K562 (cell line): ENCODE data around the gene CFAP97D1. TPM values are rescaled to one million over a fixed set of nuclear protein-coding genes. Genes with fewer than 3 reads are reported as not detected.

ENCODE experiments used
- ATAC-seq: fragments of 200-7000 bp; cut with Tn5 transposase; 3 replicates; pipeline ENCODE4 v1.9.1; 2020; ENCODE audit warnings: moderate library complexity
- BruUV-seq: library from RNA; stranded (reverse); fragments of 400-500 nt; replicated peaks from 2 replicates; lab custom pipeline; 2021; lab: Mats Ljungman, UMichigan
- CTCF ChIA-PET: fragments of 300-600 bp; formaldehyde crosslinking; extraction: SDS; loops from one replicate; lab custom pipeline; 2021; ENCODE audit warnings: low intra/inter-chr PET ratio; lab: Yijun Ruan, JAX
- POLR2A ChIA-PET: fragments of 300-600, 350-650 bp; sonication (Branson Sonifier 250); formaldehyde crosslinking; extraction: SDS; loops from one replicate; lab custom pipeline; 2021; ENCODE audit warnings: antibody characterized with exemption, inconsistent platforms; lab: Yijun Ruan, JAX
- DNase-seq, 4 experiments: peaks; one replicate each; pipeline versions ENCODE4 v3.0.0 to v3.0.0-alpha.2; 2011 to 2018; ENCODE audit warnings: low spot score in 3 of 4, mixed read lengths in 3 of 4; ENCODE audit errors: extremely low read depth in 1 of 4
- FAIRE-seq: peaks from 2 replicates; lab custom pipeline; 2011; peaks lifted over from hg19 to GRCh38; lab: Jason Lieb, UNC
- H2AFZ ChIP-seq: 2 replicates; pipeline ENCODE4 v1.6.0; 2011; ENCODE audit warnings: low read depth, low read length, control low read depth, inconsistent platforms
- H3K27ac ChIP-seq: fragments of 200-600 bp; 3 replicates; pipeline ENCODE4 v1.8.0; 2011; ENCODE audit warnings: low read depth, mild to moderate bottlenecking, control low read depth, inconsistent platforms, low read length, moderate library complexity, mixed read lengths; ENCODE audit errors: extremely low read depth
- H3K27me3 ChIP-seq, 2 experiments: fragments of 300-600 bp in 1 of 2; 2 replicates in 1 of 2; 3 replicates in 1 of 2; pipeline versions ENCODE4 v1.6.0 to v1.8.0; 2011; ENCODE audit warnings: inconsistent platforms in 2 of 2, low read length in 2 of 2, mild to moderate bottlenecking in 1 of 2, mixed read lengths in 1 of 2, moderate library complexity in 1 of 2; ENCODE audit not compliant: control insufficient read depth in 2 of 2, insufficient read depth in 2 of 2
- H3K36me3 ChIP-seq: fragments of 300-600 bp; 3 replicates; pipeline ENCODE4 v1.8.0; 2011; ENCODE audit warnings: mild to moderate bottlenecking, low read length, inconsistent platforms; ENCODE audit not compliant: control insufficient read depth, insufficient read depth
- H3K4me1 ChIP-seq, 2 experiments: fragments of 200-600 bp in 1 of 2; replicated peaks in 1 of 2; 2 replicates in 1 of 2; 3 replicates in 1 of 2; pipeline versions ENCODE4 v1.5.1 to v1.8.0; 2011; ENCODE audit warnings: inconsistent platforms in 2 of 2, low read length in 2 of 2, mild to moderate bottlenecking in 1 of 2, mixed read lengths in 1 of 2, moderate library complexity in 1 of 2; ENCODE audit not compliant: control insufficient read depth in 2 of 2, insufficient read depth in 2 of 2
- H3K4me2 ChIP-seq: 2 replicates; pipeline ENCODE4 v1.6.1; 2011; ENCODE audit warnings: low read length, control low read depth, inconsistent platforms, mixed read lengths; ENCODE audit not compliant: insufficient read depth
- H3K4me3 ChIP-seq: fragments of 200-600 bp; sonication (generic), shearing (Covaris generic); 2 replicates; pipeline ENCODE4 v1.5.1; 2016; ENCODE audit warnings: control low read depth, inconsistent platforms
- H3K79me2 ChIP-seq: fragments of 200-600 bp; 3 replicates; pipeline ENCODE4 v1.8.0; 2011; ENCODE audit warnings: low read length, inconsistent platforms; ENCODE audit not compliant: control insufficient read depth, insufficient read depth
- H3K9ac ChIP-seq, 2 experiments: 2 replicates each; pipeline versions ENCODE4 v1.6.0 to v1.6.1; 2011; ENCODE audit warnings: low read depth in 2 of 2, low read length in 2 of 2, control low read depth in 1 of 2, inconsistent platforms in 1 of 2, mild to moderate bottlenecking in 1 of 2, mixed read lengths in 1 of 2; ENCODE audit not compliant: insufficient read depth in 1 of 2
- H3K9me1 ChIP-seq: one replicate; pipeline ENCODE4 v1.6.0; 2011; ENCODE audit warnings: inconsistent platforms, mild to moderate bottlenecking, low read length, moderate library complexity; ENCODE audit not compliant: control insufficient read depth, insufficient read depth
- H3K9me3 ChIP-seq: replicated peaks from 2 replicates; pipeline ENCODE4 v1.5.1; 2011; ENCODE audit warnings: low read depth, low read length, inconsistent platforms; ENCODE audit not compliant: control insufficient read depth, insufficient read depth
- H4K20me1 ChIP-seq: replicated peaks from 2 replicates; pipeline ENCODE4 v1.6.1; 2011; ENCODE audit warnings: low read length, inconsistent platforms, mixed read lengths; ENCODE audit not compliant: control insufficient read depth, insufficient read depth
- ATF6 ChIP-seq: sonication (generic); formaldehyde crosslinking; IDR thresholded peaks from 2 replicates; pipeline ENCODE4 v1.4.0; 2020; ENCODE audit warnings: mild to moderate bottlenecking, missing genetic modification reagents
- ETS1 ChIP-seq: conservative IDR thresholded peaks from 2 replicates; pipeline ENCODE4 v1.6.1; 2011; ENCODE audit warnings: low read depth, mild to moderate bottlenecking, low read length; ENCODE audit not compliant: control insufficient read depth
- FOSL1 ChIP-seq: fragments of 200-800 bp; sonication (Bioruptor generic); conservative IDR thresholded peaks from 2 replicates; pipeline ENCODE4 v1.6.1; 2016; ENCODE audit warnings: missing genetic modification characterization, missing compliant biosample characterization
- XRCC5 ChIP-seq: fragments of 200-400 bp; formaldehyde crosslinking; IDR thresholded peaks from 2 replicates; pipeline ENCODE4 v1.6.1; 2017; ENCODE audit warnings: low read depth, mild to moderate bottlenecking, low read length
- ZBTB33 ChIP-seq: sonication (generic); formaldehyde crosslinking; IDR thresholded peaks from 2 replicates; pipeline ENCODE4 v1.8.1; 2023; ENCODE audit warnings: mild to moderate bottlenecking, missing genetic modification reagents
- ZNF507 ChIP-seq: conservative IDR thresholded peaks from 2 replicates; pipeline ENCODE4 v1.6.1; 2017; ENCODE audit warnings: missing genetic modification characterization, missing compliant biosample characterization
- WGBS: fragments of 100-300 bp; shearing (Covaris generic); methylation state at CpG from one replicate; pipeline ENCODE4 v1.1.6; 2016; ENCODE audit warnings: low coverage, mixed read lengths; ENCODE audit not compliant: insufficient coverage; ENCODE audit errors: missing lambda C conversion rate; 5-methylcytosine and 5-hydroxymethylcytosine counted together
- in situ Hi-C: fragments of 300-500 bp; cut with MboI; formaldehyde crosslinking; loops from 4 replicates; pipeline ENCODE4 v1.15.0; 2018; ENCODE audit warnings: inconsistent platforms, mixed read lengths
- intact Hi-C: fragments of 100-400 bp; cut with micrococcal nuclease; formaldehyde crosslinking; loops from 2 replicates; pipeline ENCODE4 v1.14.2; 2022
- polyA plus RNA-seq, 8 experiments: library from polyadenylated mRNA; depleted of rRNA in 4 of 8; stranded (reverse) in 5 of 8; unstranded in 3 of 8; fragments of >200 nt; fragmentation: Nextera tagmentation in 2 of 8; fragmentation: Illumina TruSeq in 1 of 8; extraction: Ambion mirVana in 2 of 8; extraction: Trizol in 1 of 8; gene quantifications; 2 replicates each; pipeline versions ENCODE4 v1.2.1 to v1.2.3, GENCODE V29; 2011 to 2014; ENCODE audit warnings: inconsistent platforms in 1 of 8, missing spikeins in 1 of 8
- total RNA-seq, 7 experiments: library from RNA; depleted of rRNA in 6 of 7; stranded (reverse); fragments of >200 nt in 6 of 7; fragmentation: Illumina TruSeq in 2 of 7; extraction: Trizol in 2 of 7; gene quantifications; 2 replicates each; pipeline versions ENCODE4 v1.2.1 to v1.2.3, GENCODE V29; 2011 to 2021; ENCODE audit warnings: low replicate concordance in 1 of 7

Gene CFAP97D1
- total and polyA plus RNA-seq, 9 of the 15 experiments (the other 6 are each of a cell fraction or from before 2014, with no cell fraction given) = not detected

GRCh38 chr17:43755389-43755875, 24.8 kb upstream of the CFAP97D1 start:
- Histone ChIP-seq H3K27ac (no peak overlapping the region), H3K4me3 (no peak overlapping the region), H3K27me3 (peaks cover 28 to 81% of the 10 kb centered on the region in 2 experiments; a peak in 4 of 5 replicates), H3K36me3 (no peaks in the 10 kb centered on the region), H3K9me3 (no peaks in the 10 kb centered on the region), H3K9me1 (no peaks in the 10 kb centered on the region), H3K4me2 (no peak overlapping the region), H4K20me1 (peaks cover 3% of the 10 kb centered on the region; the same call in 1 of the 2 replicates), H3K79me2 (no peaks in the 10 kb centered on the region), H3K4me1 (peaks cover 0 to 12% of the 10 kb centered on the region in 2 experiments; a peak in 2 of 5 replicates), H3K9ac (no peak overlapping the region), H2AFZ (no peak overlapping the region)
- ChIA-PET POLR2A (no interaction called here), CTCF (no interaction called here)
- in situ Hi-C loops = no loop called here
- intact Hi-C loops = no loop called here
- ATAC-seq = no peak
- WGBS = 59% methylated on average over 37 of the region's 60 CpGs
- no TSS peak for BruUV-seq
- TF ChIP-seq XRCC5 = no peak
- TF ChIP-seq ETS1 = no peak
- TF ChIP-seq FOSL1 (tag) = no peak
- TF ChIP-seq ATF6 (CRISPR knock-in tag) = no peak
- peak; percentile 68 for TF ChIP-seq ZBTB33 (CRISPR knock-in tag)
- TF ChIP-seq ZNF507 (tag) = no peak
- FAIRE-seq = no peak
- DNase-seq = no peak
